ENCODE measurements around the gene DPP3.

The DPP3 gene

DNA sequence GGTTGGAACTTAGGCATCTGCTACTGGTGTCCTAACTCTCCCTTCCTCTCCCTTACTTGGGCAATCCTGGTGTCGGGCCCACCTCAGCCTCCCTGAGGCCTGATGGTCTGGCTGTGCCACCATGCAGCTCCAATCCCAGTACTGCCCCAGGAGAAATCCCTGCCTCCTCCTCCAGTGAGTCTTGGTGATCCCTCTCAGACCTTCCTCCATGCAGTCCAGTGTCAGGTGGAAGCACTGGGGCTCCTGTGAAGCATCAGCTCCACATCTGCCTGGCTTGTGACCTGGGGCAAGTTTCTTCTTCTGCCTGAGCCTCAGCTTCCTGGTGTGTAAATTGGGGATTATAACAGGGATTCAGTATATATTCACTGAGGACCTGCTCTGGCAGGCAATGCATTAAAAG is 15.3 kb upstream of the DPP3 start:
- DNase-seq = peak; percentile 7

DNA sequence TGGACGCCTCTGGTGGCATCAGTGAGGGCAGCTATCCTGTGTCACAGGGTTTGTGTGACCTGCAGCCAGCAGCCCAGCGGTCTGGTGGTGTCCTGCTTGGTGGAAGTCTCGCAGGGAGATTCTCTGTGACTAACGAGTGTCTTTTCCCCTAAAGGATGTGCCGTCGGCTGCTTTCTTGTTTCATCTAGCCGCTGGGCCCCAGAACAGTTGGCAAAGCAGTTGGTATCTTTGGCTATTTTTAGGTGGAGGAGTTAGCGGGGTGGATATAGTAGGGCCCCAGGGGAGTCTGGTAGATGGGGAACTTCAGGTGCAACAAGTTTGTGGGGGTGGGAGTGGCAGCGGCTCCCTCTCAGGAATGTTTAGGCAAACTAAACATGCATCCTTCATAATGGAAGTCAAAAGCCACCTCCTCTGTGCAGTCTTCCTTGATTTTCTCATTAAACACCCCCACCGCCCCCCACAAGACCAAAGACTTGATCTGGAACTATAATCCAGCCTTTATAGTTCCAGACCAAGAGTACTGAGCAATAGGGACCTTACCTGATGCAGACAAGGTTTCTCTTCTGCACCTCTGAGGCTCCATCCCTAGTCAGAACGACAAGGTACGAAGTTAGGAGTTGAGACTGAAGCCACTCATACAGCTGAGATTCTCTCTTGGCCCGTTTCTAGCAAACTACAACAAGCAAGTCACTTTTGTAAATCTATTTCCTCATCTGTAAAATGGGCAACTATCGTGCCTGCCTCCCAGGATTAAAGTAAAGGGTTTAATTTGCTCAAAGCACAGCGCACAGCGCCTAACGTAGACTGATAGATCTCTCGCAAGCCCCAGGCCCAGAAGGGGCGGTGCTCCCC is 14.6 kb upstream of the DPP3 start:
- DNase-seq = peak; percentile 20

DNA sequence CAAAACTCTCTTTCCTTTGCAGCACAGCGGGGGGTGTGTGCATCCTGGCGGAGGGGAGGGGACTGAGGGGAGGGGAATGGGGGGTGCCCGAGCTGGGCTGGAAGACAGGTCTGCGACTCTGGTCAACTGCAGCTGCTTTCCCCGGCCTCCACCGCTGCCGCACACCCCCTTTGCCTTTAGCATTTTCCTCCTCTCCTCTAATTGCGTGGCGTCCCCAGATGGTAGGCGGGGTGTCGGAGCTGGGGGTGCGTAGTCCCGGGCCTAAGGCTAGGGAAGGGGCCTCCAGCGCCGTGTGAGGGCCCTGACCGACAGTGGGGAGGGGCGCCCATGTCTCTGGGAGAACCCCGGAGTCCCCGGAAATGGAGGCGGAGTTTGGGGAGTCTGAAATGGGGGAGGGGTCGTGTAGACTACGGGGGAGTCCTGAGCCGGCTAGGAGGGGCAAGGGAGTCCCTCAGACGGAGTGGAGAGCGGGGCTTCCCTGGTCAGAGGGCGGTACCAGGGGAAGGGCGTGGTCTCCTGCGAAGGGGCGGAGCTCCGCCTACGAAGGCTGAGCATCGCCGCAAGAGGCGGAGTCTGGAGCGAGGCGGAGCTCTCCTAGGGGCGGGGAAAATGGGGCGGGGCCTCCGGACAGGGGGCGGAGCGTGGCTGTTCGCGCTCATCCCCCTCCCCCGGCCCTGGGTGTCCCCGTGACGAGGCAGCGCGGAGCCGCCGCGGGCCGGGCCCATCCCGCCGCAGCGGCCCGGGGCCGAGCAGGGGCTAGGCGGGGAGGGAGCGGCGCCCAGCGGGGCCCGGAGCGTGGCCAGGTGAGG is 13.8 kb upstream of the DPP3 start, which contains the start of gene PELI3:
Gene PELI3, plus strand, starts transcription at position 681 of the 809 bp plus-strand sequence. CDS start 1,224 bp downstream, outside the sequence.
- DNase-seq = peak; percentile 99

DNA sequence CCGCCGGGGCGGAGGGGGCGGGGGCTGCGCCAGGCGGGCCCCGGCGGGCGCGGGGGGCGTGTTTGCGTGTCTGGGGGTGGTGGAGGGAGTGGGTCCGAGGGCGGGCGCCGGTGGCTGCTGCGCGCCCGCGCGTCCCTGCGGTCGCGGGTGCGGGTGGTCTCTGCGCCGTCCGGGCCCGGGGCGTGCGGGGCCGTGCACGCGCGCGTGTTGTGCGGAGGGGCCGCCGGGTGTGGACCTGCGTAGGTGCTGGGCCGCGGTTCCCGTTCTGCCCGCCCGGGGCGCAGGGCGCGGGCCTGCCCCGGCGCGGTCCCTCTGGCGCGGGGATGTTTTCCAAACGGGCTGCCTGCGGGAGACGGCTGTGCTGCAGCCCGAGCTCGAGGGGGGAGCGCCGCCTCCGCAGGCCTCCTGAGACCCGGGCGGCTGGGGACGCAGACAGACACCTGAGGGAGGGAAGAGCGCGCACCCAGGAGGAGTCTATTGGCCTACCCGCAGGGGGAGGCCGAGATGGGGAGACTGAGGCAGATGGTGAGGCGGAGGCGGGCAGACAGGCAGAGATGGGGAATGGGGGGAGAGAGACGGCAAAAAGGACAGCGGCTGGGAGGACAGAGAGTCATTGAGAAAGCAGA is 13.1 kb upstream of the DPP3 start:
- peak; percentile 87 for DNase-seq

DNA sequence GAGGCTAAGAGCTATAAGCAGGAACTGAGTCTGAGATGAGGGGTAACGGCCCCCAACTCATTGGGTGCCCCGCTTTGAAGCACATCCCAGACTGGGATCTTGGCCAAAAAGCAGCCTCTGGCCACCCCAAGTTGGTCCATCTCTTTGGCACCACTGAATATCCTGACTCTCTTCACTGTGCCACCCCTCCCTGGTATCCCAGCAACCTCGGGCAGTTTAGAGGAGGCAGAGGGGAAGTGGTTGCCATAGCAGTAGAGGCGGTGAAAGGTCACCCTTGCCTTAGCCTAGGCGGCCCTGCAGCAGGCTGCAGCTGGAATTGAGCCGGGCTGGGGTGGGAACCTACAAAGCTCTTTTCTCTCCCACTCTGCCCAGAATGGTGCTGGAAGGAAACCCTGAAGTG is 12.5 kb upstream of the DPP3 start:
- DNase-seq = peak; percentile 47

DNA sequence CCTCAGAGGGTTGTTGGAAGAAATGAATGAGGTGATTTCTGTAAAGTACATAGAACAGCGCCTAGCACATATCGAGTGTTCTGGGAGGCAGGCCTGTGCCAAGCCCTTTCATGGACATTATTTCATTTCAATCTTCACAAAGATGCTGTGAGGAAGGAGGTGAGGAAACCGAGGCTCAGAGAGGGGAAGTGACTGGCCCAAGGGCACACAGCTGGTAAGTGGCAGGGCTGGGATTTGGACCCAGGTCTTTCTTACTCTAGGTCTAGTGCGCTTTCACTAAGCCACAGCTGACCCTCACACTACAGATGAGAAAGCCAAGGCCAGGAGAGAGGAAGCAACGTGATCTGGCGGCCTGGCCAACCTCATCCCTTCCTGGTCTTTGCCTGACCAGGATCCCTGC is 11.5 kb upstream of the DPP3 start:
- peak; percentile 5 for DNase-seq

DNA sequence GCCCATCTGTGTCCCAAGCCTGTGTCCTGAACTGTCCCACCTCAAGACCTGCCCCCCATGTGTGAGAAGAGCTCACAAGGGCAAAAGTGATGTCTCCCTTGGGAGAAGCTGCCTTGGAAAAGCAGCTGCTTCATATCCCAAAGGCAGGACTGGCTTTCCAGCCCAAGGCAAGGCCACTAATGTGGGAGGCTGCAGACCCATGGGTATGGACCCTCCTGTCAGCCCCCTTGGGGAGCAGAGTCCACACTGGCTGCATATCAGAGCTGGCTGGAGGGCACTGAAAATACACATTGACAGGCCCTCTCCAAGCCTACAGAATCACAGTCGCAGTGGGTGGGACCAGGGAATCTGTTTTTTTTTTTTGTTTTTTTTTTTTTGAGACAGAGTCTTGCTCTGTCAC is 10.8 kb upstream of the DPP3 start:
- peak; percentile 21 for DNase-seq

DNA sequence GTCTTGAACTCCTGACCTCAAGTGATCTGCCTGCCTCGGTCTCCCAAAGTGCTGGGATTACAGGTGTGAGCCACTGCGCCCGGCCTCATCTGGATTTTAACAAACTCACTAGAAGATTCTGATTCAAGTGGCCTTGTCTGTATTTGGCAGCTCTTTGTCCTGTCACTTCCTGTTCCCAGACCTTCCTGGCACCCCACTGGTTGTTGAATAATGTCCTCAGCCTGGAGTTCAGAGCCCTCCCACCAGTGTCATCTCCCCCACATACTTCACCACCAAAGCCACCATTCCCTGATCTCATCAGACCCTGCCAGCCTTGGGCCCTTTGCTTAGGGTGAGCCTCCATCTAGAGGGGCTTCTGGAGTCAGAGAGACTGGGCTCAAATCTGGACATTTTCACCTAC is 10.2 kb upstream of the DPP3 start:
- peak; percentile 11 for DNase-seq

DNA sequence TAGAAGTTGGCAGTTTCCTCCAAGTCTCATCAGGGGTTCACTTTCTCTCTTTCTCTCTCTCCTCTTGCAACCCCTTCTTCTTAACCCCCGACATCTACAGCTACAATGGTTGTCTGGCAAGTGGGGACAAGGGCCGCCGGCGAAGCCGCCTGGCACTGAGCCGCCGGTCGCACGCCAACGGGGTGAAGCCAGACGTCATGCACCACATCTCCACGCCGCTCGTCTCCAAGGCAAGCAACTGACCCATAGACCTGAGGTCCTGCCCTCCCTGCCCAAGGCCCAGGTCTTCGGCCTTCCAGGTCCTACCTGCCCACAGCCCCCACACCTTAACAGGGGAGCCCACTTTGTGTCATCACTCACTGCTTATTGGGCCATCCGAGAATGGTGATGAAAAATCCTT is 9.1 kb upstream of the DPP3 start:
- peak; percentile 11 for DNase-seq

DNA sequence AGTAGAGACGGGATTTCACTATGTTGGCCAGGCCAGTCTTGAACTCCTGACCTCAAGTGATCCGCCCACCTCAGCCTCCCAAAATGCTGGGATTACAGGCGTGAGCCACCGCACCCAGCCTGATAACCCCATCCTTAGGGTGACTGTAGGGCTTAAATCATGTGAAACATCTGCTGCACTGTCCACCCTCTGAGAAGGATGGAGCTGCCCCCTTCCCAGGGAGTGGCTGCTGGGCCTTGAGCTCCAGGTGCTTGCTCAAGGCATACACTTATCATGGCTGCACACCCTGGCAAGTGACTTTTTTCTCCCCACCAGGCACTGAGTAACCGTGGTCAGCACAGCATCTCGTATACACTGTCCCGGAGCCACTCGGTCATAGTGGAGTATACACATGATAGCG is 8.2 kb upstream of the DPP3 start:
- DNase-seq = peak; percentile 13

DNA sequence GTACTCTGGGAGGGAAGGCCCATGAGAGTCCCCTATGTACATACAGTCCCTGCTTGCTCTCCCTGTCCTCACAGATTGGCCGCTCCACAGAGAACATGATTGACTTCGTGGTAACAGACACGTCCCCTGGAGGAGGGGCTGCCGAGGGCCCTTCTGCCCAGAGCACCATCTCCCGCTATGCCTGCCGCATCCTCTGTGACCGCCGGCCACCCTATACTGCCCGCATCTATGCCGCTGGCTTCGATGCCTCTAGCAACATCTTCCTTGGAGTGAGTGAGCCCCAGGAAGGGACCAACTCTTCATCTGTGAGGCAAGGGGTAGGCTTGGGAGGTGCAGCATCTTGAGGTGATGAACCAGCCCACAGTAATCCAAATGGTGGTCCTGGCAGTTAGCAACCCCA is 7.1 kb upstream of the DPP3 start:
- DNase-seq = no peak

DNA sequence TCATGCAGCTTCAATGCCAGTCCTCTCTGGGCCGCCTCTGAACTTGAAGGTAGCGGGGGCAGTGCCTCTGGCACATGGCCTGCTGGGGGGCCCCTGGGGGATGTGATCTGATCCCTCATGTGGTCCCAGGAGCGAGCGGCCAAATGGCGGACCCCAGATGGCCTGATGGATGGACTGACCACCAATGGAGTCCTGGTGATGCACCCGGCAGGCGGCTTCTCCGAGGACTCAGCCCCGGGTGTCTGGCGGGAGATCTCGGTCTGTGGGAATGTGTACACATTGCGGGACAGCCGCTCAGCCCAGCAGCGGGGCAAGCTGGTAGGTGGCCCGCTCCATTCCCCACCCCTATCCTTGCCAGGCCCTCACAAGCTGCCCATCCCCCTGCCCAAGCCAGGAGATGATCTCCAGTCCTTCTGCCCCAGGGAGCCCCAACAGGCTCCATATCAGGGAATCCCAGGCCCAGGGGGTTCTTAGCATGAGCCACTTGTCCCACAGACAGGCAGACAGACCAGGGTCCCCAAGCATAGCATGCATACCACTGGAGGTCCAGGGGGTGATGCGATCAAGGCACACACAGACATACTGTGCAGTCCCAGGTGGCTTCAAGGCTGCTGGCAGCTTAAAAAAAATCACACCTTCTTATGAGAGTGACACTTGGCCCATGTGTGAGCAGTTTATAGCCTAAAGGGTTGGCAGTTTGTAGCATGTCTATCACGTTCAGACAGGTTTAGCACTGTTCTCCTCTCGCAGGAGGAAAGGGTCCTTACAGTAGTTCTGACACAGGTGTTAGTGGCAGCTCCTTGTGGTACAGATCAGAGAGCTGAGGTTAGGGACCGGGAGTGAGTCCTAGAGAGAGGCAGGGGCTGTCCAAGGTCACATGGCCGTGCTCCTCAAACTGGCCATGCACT is 6.4 kb upstream of the DPP3 start:
- DNase-seq = no peak

DNA sequence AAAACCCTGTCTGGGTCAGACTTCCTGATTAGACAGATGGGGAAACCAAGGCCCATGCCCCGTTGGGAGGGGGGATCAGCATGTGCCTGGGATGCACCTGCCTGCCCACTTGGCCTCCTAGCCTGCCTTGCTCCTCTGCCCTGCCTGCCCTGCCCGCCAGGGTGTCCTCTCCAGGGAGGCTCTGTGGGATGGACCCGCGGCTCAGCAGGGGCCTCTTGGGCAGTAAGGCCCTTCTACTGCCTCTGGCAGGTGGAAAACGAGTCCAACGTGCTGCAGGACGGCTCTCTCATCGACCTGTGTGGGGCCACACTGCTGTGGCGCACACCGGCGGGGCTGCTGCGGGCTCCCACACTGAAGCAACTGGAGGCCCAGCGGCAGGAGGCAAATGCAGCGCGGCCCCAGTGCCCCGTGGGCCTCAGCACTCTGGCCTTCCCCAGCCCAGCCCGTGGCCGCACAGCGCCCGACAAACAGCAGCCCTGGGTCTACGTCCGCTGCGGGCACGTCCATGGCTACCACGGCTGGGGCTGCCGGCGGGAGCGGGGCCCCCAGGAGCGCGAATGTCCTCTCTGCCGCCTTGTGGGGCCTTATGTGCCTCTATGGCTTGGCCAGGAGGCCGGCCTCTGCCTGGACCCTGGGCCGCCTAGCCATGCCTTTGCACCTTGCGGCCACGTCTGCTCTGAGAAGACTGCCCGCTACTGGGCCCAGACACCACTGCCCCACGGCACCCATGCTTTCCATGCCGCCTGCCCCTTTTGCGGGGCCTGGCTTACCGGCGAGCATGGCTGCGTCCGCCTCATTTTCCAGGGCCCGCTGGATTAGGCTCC is 4.7 kb upstream of the DPP3 start:
- DNase-seq = no peak

DNA sequence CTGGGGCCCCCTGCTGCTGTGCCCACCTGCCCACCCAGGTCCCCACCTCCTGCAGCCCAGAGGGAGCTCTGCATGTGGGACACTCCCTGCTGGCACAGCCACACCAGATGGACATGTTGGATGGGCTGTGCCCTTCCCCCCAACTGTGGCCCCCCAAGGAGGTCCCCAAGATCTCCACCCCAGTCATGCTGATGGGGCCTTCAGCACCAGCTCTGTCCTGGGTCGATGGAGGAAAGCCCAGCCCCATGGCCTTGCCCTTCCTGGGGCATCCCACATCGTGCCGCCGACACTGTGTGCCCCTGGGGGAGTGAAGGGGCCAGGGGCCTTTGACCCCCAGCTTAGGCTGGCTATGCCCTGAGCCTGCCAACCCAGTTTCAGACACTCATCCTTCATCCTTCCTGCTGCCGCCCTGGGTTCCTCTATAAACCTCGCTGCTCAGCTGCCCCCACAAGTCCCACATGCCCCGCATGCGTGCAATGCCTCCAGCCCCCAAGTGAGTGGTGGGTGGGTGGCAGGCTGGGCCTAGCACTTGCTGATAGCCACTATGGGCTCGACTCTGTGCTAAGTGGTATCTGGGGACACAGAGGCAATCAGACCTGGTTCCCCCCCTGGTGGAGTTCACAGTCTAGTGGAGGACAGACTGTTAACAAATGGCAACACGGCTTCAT is 3.9 kb upstream of the DPP3 start:
- DNase-seq = no peak

DNA sequence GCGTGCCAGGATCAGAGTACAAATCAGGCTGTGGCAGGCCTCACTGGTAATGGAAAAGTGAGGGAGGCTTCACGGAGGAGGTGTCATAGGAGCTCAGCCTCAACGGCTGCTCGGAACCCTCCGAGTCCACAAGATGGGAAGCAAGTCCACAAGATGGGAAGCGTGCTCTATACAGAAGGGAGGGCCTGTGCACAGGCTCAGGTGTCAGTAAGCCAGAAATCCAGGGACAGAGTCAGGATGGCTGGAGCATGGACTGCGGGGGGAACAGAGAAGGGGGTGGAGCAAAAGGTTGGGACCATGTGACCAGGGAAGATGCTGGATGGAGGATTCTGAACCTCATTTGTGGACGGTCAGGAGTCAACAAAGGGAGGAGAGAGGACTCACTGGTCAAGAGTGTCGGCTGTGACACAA is 3.4 kb upstream of the DPP3 start:
- DNase-seq = peak; percentile 69

DNA sequence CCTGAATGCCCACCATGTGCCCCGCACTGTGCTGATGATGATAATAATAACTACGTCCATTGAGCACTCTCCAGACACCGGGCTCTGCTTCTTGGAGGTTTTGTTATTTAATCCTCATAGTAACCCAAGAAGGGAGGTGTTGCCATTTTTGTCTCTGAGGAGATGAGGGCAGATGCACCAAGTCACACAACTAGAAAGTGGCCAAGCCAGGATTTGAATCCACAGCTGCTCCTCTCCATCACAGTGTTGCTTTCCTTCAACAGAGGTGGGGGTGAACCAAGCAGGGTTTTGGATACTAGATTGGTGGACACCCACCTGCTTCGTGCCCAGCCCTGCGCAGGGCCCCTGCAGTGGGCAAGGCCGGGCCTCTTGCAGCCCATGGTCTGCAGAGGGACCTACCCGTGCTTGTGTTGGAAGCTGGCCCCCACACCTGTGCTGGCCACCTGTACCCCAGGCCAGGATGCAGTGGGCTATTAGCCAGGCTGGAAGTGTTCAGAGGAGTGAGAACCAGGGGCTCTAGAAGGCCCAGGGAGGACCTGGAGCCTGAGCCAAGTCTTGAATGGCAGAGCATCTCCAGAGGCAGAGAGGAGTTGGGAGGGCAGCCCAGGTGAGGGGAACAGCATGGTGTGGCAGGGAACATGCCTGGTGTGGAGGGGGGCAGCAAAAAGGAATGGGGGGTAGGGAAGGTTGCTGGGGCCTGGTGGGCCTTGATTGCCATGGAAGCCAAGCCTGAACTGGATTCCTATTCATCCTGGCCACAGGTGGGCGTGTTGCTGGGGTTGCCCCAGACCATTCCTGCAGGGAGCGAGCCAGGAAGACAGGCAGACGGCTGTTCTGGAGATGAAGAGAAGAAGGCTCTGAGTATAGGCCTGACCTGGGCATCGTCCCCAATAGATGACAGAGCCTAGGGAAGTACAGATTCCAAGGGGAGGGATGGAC is 2.7 kb upstream of the DPP3 start:
- no peak for DNase-seq

DNA sequence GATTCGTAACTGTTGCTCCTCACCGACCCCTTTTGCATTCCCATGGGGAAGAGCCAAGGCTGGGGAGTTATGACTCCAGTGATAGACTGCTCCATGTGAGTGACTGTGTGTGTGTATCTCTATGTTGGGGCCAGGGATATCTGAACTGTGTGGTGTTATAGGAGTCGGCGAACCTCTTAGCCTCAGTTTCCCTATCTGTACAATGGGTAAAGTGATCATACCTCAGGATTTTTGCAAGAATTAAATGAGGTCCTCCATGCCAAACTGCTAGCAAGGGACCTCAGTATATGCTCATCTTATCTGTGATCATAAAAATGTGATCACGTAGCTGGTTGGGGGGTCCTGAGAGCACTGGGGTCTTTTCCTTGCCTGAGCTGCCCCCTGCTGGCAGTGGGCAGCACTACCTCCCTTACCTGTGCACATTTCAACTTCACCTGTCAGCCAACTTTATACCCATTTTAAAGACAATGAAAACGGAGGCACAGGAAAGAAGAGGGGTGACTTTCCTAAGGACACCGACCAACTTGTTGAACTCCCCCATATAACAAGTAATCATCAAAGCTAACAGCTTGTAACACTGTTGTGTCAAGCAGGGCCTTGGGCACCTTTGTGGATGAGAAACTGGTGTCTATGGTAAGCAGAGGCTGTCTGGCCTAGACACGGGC is 1.4 kb upstream of the DPP3 start:
- DNase-seq = no peak

DNA sequence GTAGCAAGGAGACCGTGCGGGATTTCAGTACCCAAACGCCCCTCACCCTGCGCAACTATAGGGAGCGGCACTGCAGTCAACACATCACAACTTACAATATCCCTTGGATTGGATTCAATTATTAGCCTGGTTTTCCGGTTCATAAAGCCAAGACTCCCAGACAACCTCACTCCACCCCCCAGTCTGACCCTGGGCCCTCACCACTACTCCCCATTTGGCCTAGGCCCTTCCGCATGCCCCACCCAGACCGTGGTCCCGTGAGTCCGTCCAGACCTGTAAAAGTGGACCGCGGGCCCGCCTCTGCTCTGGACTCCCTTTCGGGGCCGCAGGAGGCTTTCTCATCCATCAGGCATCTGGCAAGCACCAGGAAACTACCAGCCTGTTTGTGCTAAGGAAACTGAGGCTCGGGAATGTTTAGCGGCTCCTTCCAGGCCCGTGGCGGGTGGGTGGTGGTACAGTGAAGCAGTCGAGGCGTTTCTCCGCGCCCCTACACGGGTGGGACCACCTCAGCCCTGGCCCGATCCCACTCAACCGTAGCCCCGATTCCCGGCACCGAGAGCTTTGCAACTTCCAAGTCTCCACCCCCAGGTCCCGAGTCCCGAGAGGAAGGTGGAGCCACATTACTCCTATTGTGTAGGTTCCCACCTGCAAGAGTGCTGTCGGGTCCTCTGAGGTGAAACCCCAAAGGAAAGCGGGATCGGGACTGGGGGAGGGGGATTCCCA is 679 bp upstream of the DPP3 start:
- DNase-seq = peak; percentile 85
